Type B pancreatic cell (in vitro differentiated cells): ENCODE data around the gene GDA. TPM values are rescaled to one million over a fixed set of nuclear protein-coding genes. Genes with fewer than 3 reads are reported as not detected.

Experiments
- DNase-seq: peaks from one replicate; pipeline ENCODE4 v3.0.0; 2021; ENCODE audit warnings: mixed read lengths; ENCODE audit not compliant: unreplicated experiment; ENCODE audit errors: extremely low spot score
- H3K27ac Mint-ChIP-seq: 2 replicates; pipeline ENCODE4 v1.8.0; 2021; ENCODE audit warnings: mild to moderate bottlenecking, mixed read lengths
- H3K27me3 Mint-ChIP-seq: 2 replicates; pipeline ENCODE4 v1.8.0; 2021; ENCODE audit warnings: mixed read lengths
- H3K36me3 Mint-ChIP-seq: 2 replicates; pipeline ENCODE4 v1.8.0; 2021; ENCODE audit warnings: mixed read lengths
- H3K4me1 Mint-ChIP-seq: one replicate; pipeline ENCODE4 v1.8.0; 2021; ENCODE audit warnings: mixed read lengths; ENCODE audit not compliant: unreplicated experiment
- H3K4me3 Mint-ChIP-seq: 2 replicates; pipeline ENCODE4 v1.8.0; 2021; ENCODE audit warnings: mild to moderate bottlenecking, mixed read lengths
- H3K9me3 Mint-ChIP-seq: 2 replicates; pipeline ENCODE4 v1.8.0; 2021; ENCODE audit warnings: mixed read lengths
- CTCF ChIP-seq: fragments of 200-600 bp; sonication (generic); conservative IDR thresholded peaks from 2 replicates; pipeline ENCODE4 v1.5.0; 2021; ENCODE audit warnings: antibody characterized with exemption, mild to moderate bottlenecking
- total RNA-seq: library from RNA; stranded (reverse); gene quantifications from 2 replicates; pipeline ENCODE4 v1.2.1, GENCODE V29; 2021; ENCODE audit warnings: low replicate concordance

GDA gene
- total RNA-seq, 1 donor from 2014 or later, result 8.0 TPM

GRCh38 chr9:72156586-72156985 lies 7.3 kb downstream of the GDA start:
- H3K27ac Mint-ChIP-seq, result no peak overlapping the region

GRCh38 chr9:72158680-72159079 lies 9.4 kb downstream of the GDA start:
- Mint-ChIP-seq H3K27me3 (no peaks in the 10 kb centered on the region), H3K27ac (no peak overlapping the region), H3K36me3 (no peaks in the 10 kb centered on the region), H3K4me3 (no peak overlapping the region), H3K9me3 (peaks cover 5% of the 10 kb centered on the region), H3K4me1 (no peaks in the 10 kb centered on the region)
- no peak for DNase-seq
- TF ChIP-seq CTCF, result no peak

More at GRCh38 chr9:72156586-72156985, 7.3 kb downstream of the GDA start:
- DNase-seq, result no peak
- H3K9me3 Mint-ChIP-seq, result peaks cover 5% of the 10 kb centered on the region
- H3K36me3 Mint-ChIP-seq, result no peaks in the 10 kb centered on the region
- H3K4me3 Mint-ChIP-seq, result no peak overlapping the region
- TF ChIP-seq CTCF, result no peak
- H3K4me1 Mint-ChIP-seq, result no peaks in the 10 kb centered on the region
- H3K27me3 Mint-ChIP-seq, result no peaks in the 10 kb centered on the region

- H3K27me3 Mint-ChIP-seq, result no peaks in the 10 kb centered on the region
- H3K4me1 Mint-ChIP-seq, result no peaks in the 10 kb centered on the region
- DNase-seq, result no peak
- TF ChIP-seq CTCF, result no peak
- H3K9me3 Mint-ChIP-seq, result no peaks in the 10 kb centered on the region
- H3K27ac Mint-ChIP-seq, result no peak overlapping the region
- no peak overlapping the region for H3K4me3 Mint-ChIP-seq
- no peaks in the 10 kb centered on the region for H3K36me3 Mint-ChIP-seq
Observed at GRCh38 chr9:72160446-72161123, 11.3 kb downstream of the GDA start.

GRCh38 chr9:72165326-72165725 lies 16.1 kb downstream of the GDA start:
- DNase-seq, result no peak
- Mint-ChIP-seq H3K9me3 (no peaks in the 10 kb centered on the region), H3K4me3 (no peak overlapping the region), H3K36me3 (no peaks in the 10 kb centered on the region), H3K4me1 (peaks cover 4% of the 10 kb centered on the region), H3K27me3 (no peaks in the 10 kb centered on the region), H3K27ac (no peak overlapping the region)
- no peak for TF ChIP-seq CTCF

- Mint-ChIP-seq H3K4me3 (no peak overlapping the region), H3K36me3 (no peaks in the 10 kb centered on the region), H3K27me3 (no peaks in the 10 kb centered on the region), H3K27ac (peak overlapping the region; percentile 2), H3K9me3 (no peaks in the 10 kb centered on the region), H3K4me1 (peaks cover 4% of the 10 kb centered on the region)
- no peak for TF ChIP-seq CTCF
- no peak for DNase-seq
Observed at GRCh38 chr9:72165821-72166547, 16.7 kb downstream of the GDA start.
